ENCODE data around the gene RAD21L1. TPM values are rescaled to one million over a fixed set of nuclear protein-coding genes. Genes with fewer than 3 reads are reported as not detected.
"Not testable (repeated sequence)": the region's sequence is repeated elsewhere in the genome, so short reads cannot be mapped to it uniquely, and the experiment has no call there.

Gene RAD21L1
- polyA plus RNA-seq, 1 experiment: 0.04 TPM

- Histone ChIP-seq H3K27me3 (ENCODE audit: control insufficient read depth, insufficient read depth, low read length) (peaks cover 28% of the 10 kb centered on the region), H3K9me3 (ENCODE audit: control insufficient read depth, insufficient read depth, low read length) (no peaks in the 10 kb centered on the region), H3K27ac (ENCODE audit: low read depth, low read length) (no peak overlapping the region), H3K4me3 (ENCODE audit: low read depth, low read length) (no peak overlapping the region)
- no peak for TF ChIP-seq CTCF (IDR thresholded peaks at IDR 0.05; ENCODE audit: low read depth, low read length)
- CTCF ChIA-PET: interaction anchor here (2.3 kb wide), 1 partner anchor 13 kb away, joined by 8 read pairs; no protein-coding TSS in a partner anchor
- DNase-seq (ENCODE audit: low read depth, low spot score): peak; percentile 8
- POLR2A ChIA-PET: no interaction called here
Measured at GRCh38 chr20:1214838-1215261, 11.0 kb upstream of the RAD21L1 start.

GRCh38 chr20:1215386-1216170, 10.3 kb upstream of the RAD21L1 start:
- ChIA-PET CTCF (no interaction called here), POLR2A (no interaction called here)
- H3K27me3 ChIP-seq (ENCODE audit: control insufficient read depth, insufficient read depth, low read length): peaks cover 22% of the 10 kb centered on the region
- H3K4me3 ChIP-seq (ENCODE audit: low read depth, low read length): no peak overlapping the region
- H3K9me3 ChIP-seq (ENCODE audit: control insufficient read depth, insufficient read depth, low read length): no peaks in the 10 kb centered on the region
- no peak overlapping the region for H3K27ac ChIP-seq (ENCODE audit: low read depth, low read length)
- TF ChIP-seq CTCF (IDR thresholded peaks at IDR 0.05; ENCODE audit: low read depth, low read length): no peak
- DNase-seq (ENCODE audit: low read depth, low spot score): no peak

- POLR2A ChIA-PET; H3K4me3 ChIP-seq (ENCODE audit: low read depth, low read length); H3K27ac ChIP-seq (ENCODE audit: low read depth, low read length); CTCF ChIA-PET; H3K9me3 ChIP-seq (ENCODE audit: control insufficient read depth, insufficient read depth, low read length); DNase-seq (ENCODE audit: low read depth, low spot score): not testable (repeated sequence)
- peaks cover 22% of the 10 kb centered on the region for H3K27me3 ChIP-seq (ENCODE audit: control insufficient read depth, insufficient read depth, low read length)
Measured at GRCh38 chr20:1216527-1217427, 9.1 kb upstream of the RAD21L1 start.

- CTCF ChIA-PET; H3K27me3 ChIP-seq (ENCODE audit: control insufficient read depth, insufficient read depth, low read length); H3K27ac ChIP-seq (ENCODE audit: low read depth, low read length); DNase-seq (ENCODE audit: low read depth, low spot score); H3K9me3 ChIP-seq (ENCODE audit: control insufficient read depth, insufficient read depth, low read length); H3K4me3 ChIP-seq (ENCODE audit: low read depth, low read length); POLR2A ChIA-PET: not testable (repeated sequence)
Measured at GRCh38 chr20:1222750-1223149, 3.1 kb upstream of the RAD21L1 start.

GRCh38 chr20:1224205-1224890, 1.5 kb upstream of the RAD21L1 start:
- no peak for TF ChIP-seq CTCF (IDR thresholded peaks at IDR 0.05; ENCODE audit: low read depth, low read length)
- Histone ChIP-seq H3K27ac (ENCODE audit: low read depth, low read length) (no peak overlapping the region), H3K27me3 (ENCODE audit: control insufficient read depth, insufficient read depth, low read length) (peaks cover 9% of the 10 kb centered on the region), H3K9me3 (ENCODE audit: control insufficient read depth, insufficient read depth, low read length) (no peaks in the 10 kb centered on the region), H3K4me3 (ENCODE audit: low read depth, low read length) (no peak overlapping the region)
- POLR2A ChIA-PET: no interaction called here
- CTCF ChIA-PET: interaction anchor here (1.0 to 1.6 kb wide), 3 partner anchors 11 to 279 kb away, joined by 3 to 5 read pairs (median 4); no protein-coding TSS in a partner anchor
- no peak for DNase-seq (ENCODE audit: low read depth, low spot score)
